OCI-M1 (cell line): ENCODE results near the gene NHERF2.
A peak's percentile ranks its signal among the peaks of the same experiment; 100 is the strongest.

ENCODE experiments used
- DNase-seq: peaks from one replicate; lab custom pipeline; 2025; lab: John Stamatoyannopoulos, UW

NHERF2 gene

GRCh38 chr16:2026461-2027023 lies at the start of gene NHERF2:
NHERF2 (plus strand) TSS chr16:2026902; CDS start chr16:2027006, 104 bp downstream.
- DNase-seq: no peak

GRCh38 chr16:1976951-1977874 lies 49.5 kb upstream of the NHERF2 start:
- no peak for DNase-seq

GRCh38 chr16:1977875-1978268 lies 48.8 kb upstream of the NHERF2 start:
- DNase-seq: no peak

- DNase-seq: no peak
These were observed 48.1 kb upstream of the NHERF2 start for GRCh38 chr16:1978476-1979120.

GRCh38 chr16:1979271-1980029 lies 47.3 kb upstream of the NHERF2 start:
- no peak for DNase-seq

- DNase-seq: no peak
These were observed 46.5 kb upstream of the NHERF2 start for GRCh38 chr16:1980030-1980769.

- no peak for DNase-seq
These were observed 46.0 kb upstream of the NHERF2 start for GRCh38 chr16:1980770-1981087.

GRCh38 chr16:1981398-1981836 lies 45.3 kb upstream of the NHERF2 start, which contains the start of gene NOXO1:
NOXO1 (minus strand) TSS chr16:1981469; CDS start chr16:1981179, 290 bp downstream.
- DNase-seq: peak; percentile 8

- DNase-seq: no peak
These were observed 44.7 kb upstream of the NHERF2 start for GRCh38 chr16:1982013-1982433.

- DNase-seq: no peak
These were observed 43.6 kb upstream of the NHERF2 start for GRCh38 chr16:1982991-1983543.

GRCh38 chr16:1983544-1984346 lies 43.0 kb upstream of the NHERF2 start, which contains the start of gene GFER:
GFER (plus strand) TSS chr16:1984193; CDS start chr16:1984219, 26 bp downstream.
- DNase-seq: peak; percentile 96

GRCh38 chr16:1984347-1985225 lies 42.1 kb upstream of the NHERF2 start:
- DNase-seq: no peak

- DNase-seq: no peak
These were observed 41.1 kb upstream of the NHERF2 start for GRCh38 chr16:1985466-1986150.

- no peak for DNase-seq
These were observed 39.5 kb upstream of the NHERF2 start for GRCh38 chr16:1987198-1987597.

- DNase-seq: no peak
These were observed 37.2 kb upstream of the NHERF2 start, which contains the start of gene SYNGR3 for GRCh38 chr16:1989209-1990100. SYNGR3 (plus strand) TSS chr16:1989970; CDS start chr16:1990103, 133 bp downstream.

- DNase-seq: no peak
These were observed 36.7 kb upstream of the NHERF2 start for GRCh38 chr16:1990101-1990350.

- DNase-seq: no peak
These were observed 36.2 kb upstream of the NHERF2 start for GRCh38 chr16:1990351-1991134.
